ENCODE data around the gene PPM1H.

Gene PPM1H

GRCh38 chr12:62898526-62898925, 36.4 kb downstream of the PPM1H start:
- Histone ChIP-seq H4K20me1 (ENCODE audit: insufficient read depth, low read length) (no peaks in the 10 kb centered on the region), H3K27me3 (ENCODE audit: insufficient read depth, low read length) (0 out of 2 replicates have a peak, but pooled peaks cover 3% of the 10 kb centered on the region), H2AFZ (ENCODE audit: low read length) (no peak overlapping the region), H3K27ac (ENCODE audit: low read depth, low read length, poor library complexity, severe bottlenecking) (no peak overlapping the region), H3K79me2 (ENCODE audit: insufficient read depth, low read length) (no peaks in the 10 kb centered on the region), H3K9ac (ENCODE audit: low read length) (no peak overlapping the region), H3K36me3 (ENCODE audit: insufficient read depth, low read length) (no peaks in the 10 kb centered on the region), H3K9me2 (ENCODE audit: low read depth, low read length) (no peaks in the 10 kb centered on the region), H3F3A (ENCODE audit: insufficient read depth, low read length) (no peaks in the 10 kb centered on the region), H3K4me1 (ENCODE audit: insufficient read depth, low read length, severe bottlenecking) (no peaks in the 10 kb centered on the region), H3K4me3 (ENCODE audit: low read depth, low read length, poor library complexity, severe bottlenecking) (no peak overlapping the region), H3K9me3 (ENCODE audit: low read length) (no peaks in the 10 kb centered on the region), H3K4me2 (ENCODE audit: low read length) (no peak overlapping the region)
- TF ChIP-seq EZH2 (IDR thresholded peaks at IDR 0.05; ENCODE audit: borderline replicate concordance, low read length) = no peak
- TF ChIP-seq, protein P1, sequence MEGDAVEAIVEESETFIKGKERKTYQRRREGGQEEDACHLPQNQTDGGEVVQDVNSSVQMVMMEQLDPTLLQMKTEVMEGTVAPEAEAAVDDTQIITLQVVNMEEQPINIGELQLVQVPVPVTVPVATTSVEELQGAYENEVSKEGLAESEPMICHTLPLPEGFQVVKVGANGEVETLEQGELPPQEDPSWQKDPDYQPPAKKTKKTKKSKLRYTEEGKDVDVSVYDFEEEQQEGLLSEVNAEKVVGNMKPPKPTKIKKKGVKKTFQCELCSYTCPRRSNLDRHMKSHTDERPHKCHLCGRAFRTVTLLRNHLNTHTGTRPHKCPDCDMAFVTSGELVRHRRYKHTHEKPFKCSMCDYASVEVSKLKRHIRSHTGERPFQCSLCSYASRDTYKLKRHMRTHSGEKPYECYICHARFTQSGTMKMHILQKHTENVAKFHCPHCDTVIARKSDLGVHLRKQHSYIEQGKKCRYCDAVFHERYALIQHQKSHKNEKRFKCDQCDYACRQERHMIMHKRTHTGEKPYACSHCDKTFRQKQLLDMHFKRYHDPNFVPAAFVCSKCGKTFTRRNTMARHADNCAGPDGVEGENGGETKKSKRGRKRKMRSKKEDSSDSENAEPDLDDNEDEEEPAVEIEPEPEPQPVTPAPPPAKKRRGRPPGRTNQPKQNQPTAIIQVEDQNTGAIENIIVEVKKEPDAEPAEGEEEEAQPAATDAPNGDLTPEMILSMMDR (IDR thresholded peaks at IDR 0.05; ENCODE audit: low read length) = no peak

GRCh38 chr12:62895351-62895877, 39.5 kb downstream of the PPM1H start:
- Histone ChIP-seq H3K4me2 (ENCODE audit: low read length) (no peak overlapping the region), H3K9ac (ENCODE audit: low read length) (no peak overlapping the region), H3K27me3 (ENCODE audit: insufficient read depth, low read length) (no peaks in the 10 kb centered on the region), H3F3A (ENCODE audit: insufficient read depth, low read length) (no peaks in the 10 kb centered on the region), H2AFZ (ENCODE audit: low read length) (no peak overlapping the region), H3K9me2 (ENCODE audit: low read depth, low read length) (no peaks in the 10 kb centered on the region), H3K9me3 (ENCODE audit: low read length) (no peaks in the 10 kb centered on the region), H4K20me1 (ENCODE audit: insufficient read depth, low read length) (no peaks in the 10 kb centered on the region), H3K4me1 (ENCODE audit: insufficient read depth, low read length, severe bottlenecking) (no peaks in the 10 kb centered on the region), H3K36me3 (ENCODE audit: insufficient read depth, low read length) (no peaks in the 10 kb centered on the region), H3K79me2 (ENCODE audit: insufficient read depth, low read length) (no peaks in the 10 kb centered on the region), H3K4me3 (ENCODE audit: low read depth, low read length, poor library complexity, severe bottlenecking) (no peak overlapping the region), H3K27ac (ENCODE audit: low read depth, low read length, poor library complexity, severe bottlenecking) (no peak overlapping the region)
- TF ChIP-seq, protein P1 (IDR thresholded peaks at IDR 0.05; ENCODE audit: low read length) = no peak
- TF ChIP-seq EZH2 (IDR thresholded peaks at IDR 0.05; ENCODE audit: borderline replicate concordance, low read length) = no peak

- H3K4me2 ChIP-seq (ENCODE audit: low read length) = no peak overlapping the region
- H3K79me2 ChIP-seq (ENCODE audit: insufficient read depth, low read length) = no peaks in the 10 kb centered on the region
- no peaks in the 10 kb centered on the region for H3F3A ChIP-seq (ENCODE audit: insufficient read depth, low read length)
- no peaks in the 10 kb centered on the region for H4K20me1 ChIP-seq (ENCODE audit: insufficient read depth, low read length)
- no peak overlapping the region for H3K9ac ChIP-seq (ENCODE audit: low read length)
- H3K9me2 ChIP-seq (ENCODE audit: low read depth, low read length) = no peaks in the 10 kb centered on the region
- no peaks in the 10 kb centered on the region for H3K27me3 ChIP-seq (ENCODE audit: insufficient read depth, low read length)
- H3K27ac ChIP-seq (ENCODE audit: low read depth, low read length, poor library complexity, severe bottlenecking) = no peak overlapping the region
- H3K4me1 ChIP-seq (ENCODE audit: insufficient read depth, low read length, severe bottlenecking) = no peaks in the 10 kb centered on the region
- H2AFZ ChIP-seq (ENCODE audit: low read length) = no peak overlapping the region
- H3K4me3 ChIP-seq (ENCODE audit: low read depth, low read length, poor library complexity, severe bottlenecking) = no peak overlapping the region
- no peak for TF ChIP-seq EZH2 (IDR thresholded peaks at IDR 0.05; ENCODE audit: borderline replicate concordance, low read length)
- H3K36me3 ChIP-seq (ENCODE audit: insufficient read depth, low read length) = no peaks in the 10 kb centered on the region
- no peaks in the 10 kb centered on the region for H3K9me3 ChIP-seq (ENCODE audit: low read length)
Measured at GRCh38 chr12:62893276-62893675, 41.7 kb downstream of the PPM1H start.

All from OCI-LY1 (cell line).